Hematopoietic multipotent progenitor cell treated with erythropoietin and hydrocortisone succinate and interleukin-3 and kit ligand, for 4 days (in vitro differentiated cells): ENCODE data around the gene DCAF15.

Source experiments
- DNase-seq: peaks from one replicate; pipeline ENCODE4 v3.0.0-alpha.2; 2015

The DCAF15 gene

DNA sequence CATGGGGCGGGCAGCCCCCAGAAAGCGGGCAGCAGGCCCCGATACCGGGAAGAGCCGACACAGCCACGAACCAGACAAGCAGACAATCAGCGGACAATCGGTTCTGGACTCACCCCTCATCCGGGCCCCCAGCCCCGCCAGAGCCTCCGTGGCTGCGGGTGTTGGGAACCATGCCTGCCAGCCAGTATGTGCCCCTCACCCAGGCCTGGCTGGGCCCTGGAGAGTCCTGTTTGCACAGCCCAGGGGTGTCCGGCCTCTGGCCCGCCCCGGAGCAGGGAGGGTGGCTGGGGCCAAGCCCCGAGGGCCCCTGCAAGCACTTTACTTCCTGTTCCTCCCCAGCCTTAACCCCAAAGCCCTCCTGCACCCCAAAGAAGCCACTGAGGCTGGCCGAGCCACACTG is 21.9 kb upstream of the DCAF15 start:
- no peak for DNase-seq

DNA sequence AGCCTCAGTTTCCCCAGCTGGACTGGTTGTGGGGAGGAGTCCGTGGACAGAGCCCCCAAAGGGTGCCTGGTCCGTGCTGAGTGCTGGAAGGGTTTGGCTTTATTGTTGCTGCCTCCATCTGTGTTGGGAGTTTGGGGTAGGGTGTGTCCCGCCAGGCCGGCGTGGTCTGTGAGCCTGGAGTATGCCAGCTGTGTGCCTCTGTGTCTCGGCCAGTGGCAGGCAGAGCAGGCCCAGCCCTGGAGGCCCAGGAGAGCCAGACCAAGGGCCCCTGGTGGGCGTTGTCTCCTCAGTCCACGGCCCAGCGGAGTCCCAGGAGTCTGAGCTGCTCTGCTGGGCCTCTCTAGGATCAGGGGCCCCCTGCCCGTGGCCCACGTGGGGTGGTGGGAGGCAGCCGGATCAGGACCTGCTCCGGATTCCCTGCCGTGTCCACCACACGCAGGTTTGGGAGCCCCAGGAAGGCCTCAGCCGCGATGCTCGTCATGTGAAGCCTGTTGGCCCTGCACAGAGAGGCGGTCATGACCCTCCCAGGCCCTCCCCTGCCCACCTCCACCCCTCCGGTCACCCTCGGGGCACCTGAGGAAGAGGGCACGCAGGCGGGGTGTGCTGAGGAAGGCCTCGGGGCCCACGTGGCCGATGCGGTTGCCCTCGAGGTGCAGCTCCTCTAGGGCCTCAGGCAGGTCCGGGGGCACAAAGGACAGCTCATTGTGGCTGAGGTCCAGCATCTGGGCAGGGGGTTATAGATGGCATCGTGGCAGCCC is 20.7 kb upstream of the DCAF15 start:
- no peak for DNase-seq

DNA sequence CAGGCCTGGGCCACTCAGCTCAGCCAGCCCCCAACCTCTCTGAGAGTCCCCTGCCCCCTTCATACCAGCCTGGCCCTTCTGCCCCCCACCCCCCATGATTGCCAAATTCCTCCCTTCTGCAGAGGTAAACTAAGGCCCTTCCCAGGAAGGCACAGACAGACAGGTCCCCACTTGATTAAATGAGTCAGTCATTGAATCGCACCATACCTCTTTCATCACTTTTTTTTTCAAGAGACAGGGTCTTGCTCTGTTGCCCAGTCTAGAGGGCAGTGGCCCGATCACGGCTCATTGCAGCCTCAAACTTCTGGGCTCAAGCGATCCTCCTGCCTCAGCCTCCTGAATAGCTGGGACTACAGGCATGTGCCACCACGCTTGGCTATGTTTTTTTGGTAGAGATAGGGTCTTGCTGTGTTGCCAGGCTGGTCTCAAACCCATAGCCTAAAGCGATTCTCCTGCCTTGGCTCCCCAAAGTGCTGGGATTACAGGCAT is 20.1 kb upstream of the DCAF15 start:
- no peak for DNase-seq

DNA sequence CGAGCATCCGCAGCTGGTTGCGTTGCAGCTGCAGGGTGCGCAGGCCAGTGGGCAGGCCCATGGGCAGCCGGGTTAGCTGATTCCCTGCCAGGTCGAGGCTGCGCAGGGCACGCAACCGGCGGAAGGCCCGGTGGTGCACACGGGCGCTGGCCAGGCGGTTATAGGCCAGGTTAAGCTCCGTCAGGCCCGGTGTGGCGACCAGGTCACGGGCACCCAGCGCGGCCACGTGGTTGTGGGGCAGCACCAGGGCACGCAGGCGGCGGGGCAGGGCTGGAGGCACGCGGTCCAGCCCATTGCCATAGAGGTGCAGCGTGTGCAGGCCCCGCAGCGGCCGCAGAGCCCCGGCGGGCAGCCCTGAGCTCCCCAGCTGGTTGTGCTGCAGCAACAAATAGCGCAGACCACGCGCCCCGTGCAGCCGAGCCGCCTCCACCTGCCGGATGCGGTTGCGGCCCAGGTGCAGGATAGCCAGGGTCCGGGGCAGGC is 19.4 kb upstream of the DCAF15 start:
- no peak for DNase-seq

DNA sequence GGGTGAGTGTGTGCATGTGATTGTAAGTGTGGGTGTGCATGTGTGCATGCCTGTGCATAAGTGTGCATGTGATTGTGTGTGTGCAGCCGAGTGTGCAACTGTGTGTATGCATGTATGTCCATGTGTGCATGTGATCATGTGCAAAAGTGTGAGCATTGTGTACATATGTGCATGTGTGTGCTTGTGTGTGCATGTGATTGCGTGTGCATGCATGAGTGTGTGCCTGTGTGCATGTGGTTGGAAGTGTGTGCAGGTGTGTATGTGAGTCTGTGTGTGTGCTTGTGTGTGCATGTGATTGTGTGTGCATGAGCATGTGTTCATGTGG is 17.6 kb upstream of the DCAF15 start:
- DNase-seq: no peak

DNA sequence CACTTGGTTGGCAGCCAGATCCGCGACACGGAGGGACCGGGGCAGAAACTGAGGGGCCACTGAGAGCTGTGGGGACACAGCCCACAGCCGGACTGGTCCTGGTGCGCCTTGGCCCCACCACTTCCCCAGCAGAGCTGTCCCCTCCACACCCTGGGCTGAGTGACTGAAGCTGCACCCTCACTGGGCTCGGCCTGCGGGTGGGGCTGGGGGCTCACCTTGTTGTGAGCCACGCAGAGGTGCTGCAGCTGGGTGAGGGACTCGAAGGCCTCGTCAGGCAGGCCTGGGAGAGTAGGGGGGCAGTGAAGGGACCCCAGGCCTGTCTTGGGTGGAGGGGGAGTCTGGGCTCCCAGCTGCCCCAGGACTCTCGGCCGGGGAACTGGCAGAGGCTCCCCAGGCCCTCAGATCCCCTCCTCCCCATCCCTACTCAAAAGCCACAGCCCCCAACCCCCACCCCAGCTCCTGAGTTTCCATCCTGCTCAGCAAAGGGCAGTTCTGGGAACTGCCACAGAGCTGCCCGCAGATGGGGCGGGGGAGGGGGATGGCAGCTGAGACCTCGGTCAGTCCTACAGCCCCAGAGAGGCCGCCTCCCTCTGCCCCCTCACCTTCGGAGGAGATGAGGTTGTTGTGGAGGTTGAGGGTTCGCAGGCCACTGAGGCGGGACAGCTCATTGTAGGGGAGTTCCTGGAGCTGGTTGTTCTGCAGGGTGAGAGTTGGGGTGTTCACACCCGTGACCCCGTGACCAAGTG is 16.4 kb upstream of the DCAF15 start:
- DNase-seq: peak; percentile 48

DNA sequence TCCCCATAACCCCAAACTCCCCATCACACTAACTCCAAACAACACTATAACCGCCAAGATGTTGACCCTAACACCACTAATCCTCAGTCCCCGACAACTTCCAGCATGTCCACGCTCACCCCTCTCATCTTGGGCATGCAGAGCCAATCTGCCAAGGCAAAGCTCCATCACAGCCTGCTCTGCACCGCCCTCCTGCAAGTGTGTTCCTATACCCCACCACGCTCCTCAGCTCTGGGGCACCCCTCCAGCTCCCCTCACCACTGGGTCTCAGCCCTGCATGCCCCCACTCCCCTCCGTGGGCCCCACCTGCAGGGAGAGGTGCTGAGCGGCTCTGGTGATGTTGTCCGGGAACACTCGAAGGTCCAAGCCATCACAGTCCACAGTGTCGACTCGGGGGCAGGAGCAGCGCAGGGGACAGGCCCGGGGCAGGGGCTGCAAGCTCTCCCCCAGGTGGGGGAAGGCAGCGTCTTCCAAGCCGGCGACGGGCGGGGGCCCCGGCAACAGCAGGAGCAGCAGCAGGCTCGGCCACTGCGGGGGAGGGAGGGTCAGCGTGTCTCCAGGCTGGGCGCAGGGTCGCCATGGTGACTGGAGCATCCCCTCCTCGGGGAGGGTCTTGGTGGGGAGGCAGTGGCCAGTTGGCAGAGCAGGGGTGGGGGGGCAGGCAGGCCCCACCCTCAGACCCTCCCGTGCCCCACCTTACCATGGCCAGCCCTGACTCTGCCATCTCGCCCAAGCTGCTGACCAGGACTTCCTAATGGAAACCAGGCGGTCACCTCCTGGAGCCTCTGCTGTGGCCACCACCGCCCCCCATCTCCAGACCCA is 14.6 kb upstream of the DCAF15 start:
- DNase-seq: no peak

DNA sequence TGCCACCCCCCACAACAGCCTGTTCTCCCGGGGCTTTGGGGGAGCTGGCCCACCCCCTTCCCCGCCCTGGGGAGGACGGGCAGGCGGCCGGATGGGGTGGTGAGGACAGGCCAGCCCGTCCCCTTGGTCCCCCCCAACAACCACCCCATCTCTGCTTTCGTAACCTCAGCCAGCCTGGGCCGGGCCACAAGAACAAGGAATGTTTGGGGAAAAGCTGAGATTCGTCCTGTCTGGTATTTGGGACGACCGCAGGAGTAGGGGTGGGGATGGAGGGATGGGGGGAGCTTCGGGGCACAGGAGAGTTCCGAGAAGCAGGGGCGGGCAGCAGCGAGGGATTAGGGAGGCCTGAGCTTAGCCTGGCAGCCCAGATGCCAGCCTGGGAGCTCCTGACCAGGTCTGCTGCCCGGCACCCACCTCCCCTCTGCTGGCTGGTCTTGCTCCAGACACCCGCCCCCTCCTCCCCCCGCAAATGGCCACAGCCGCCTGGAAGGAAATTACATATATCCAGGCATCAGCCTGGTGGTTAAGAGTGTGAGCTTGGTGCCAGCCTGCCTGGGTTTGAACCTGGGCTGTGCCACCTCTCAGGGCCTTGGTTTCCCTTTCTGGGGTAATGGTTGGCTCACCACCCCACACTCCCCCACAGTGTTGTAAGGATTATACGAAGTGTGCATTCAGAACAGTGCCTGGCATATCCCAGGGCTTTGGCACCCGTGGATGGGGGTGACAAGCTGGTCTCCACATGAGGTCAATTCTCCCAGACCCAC is 13.8 kb upstream of the DCAF15 start, which contains the start of gene PODNL1:
Gene PODNL1 (minus strand): TSS at position 117 of the 764 bp plus-strand sequence. CDS start 236 bp downstream, outside the sequence.
- no peak for DNase-seq

DNA sequence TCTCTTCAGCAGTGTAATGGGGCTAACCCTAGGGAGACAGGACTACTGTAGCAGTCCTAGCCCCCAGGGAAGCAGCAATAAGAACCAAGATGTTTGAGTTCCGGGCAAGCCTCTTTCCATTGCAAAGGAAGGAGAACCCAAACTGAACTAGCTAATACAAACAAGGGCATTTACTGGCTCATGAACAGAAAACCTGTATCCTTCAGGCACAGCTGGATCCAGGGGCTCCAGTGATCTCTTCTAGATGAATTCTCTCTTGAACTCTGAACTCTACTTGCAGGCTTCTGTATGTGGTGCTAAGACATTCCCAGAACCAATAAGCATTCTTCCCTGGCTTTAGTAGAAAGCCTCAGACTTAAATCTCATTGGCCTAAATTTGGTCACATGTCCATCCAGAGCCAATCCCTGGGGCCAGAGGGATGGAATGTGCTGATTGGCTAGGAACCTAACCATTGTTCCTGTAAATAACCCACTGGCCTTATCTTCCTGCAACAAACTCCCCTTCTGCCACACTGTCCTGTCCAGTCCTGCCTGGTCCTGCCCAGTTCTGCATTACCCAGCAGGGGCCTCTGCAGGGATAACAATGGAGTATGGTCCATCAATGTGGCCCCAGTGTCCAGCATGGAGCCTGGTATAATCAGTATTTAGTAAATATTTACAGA is 10.2 kb upstream of the DCAF15 start:
- peak; percentile 49 for DNase-seq

DNA sequence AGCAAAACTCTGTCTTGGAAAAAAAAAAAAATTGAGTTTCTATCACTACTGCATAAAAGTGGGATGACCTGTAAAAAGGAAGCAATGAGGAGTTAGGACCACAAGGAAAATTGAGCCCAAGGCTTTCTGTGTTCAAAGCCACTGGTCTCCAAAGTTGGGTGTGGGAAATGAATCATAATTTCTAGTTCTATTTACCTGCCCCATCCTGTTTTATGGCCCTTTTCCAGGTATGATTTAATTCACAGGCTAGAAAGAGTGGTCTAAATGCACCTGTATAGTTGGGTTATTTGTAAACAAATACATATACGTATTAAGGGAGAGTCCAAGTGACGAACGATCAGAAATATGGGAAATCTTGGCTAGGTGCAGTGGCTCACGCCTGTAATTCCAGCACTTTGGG is 5.9 kb upstream of the DCAF15 start:
- DNase-seq: no peak

DNA sequence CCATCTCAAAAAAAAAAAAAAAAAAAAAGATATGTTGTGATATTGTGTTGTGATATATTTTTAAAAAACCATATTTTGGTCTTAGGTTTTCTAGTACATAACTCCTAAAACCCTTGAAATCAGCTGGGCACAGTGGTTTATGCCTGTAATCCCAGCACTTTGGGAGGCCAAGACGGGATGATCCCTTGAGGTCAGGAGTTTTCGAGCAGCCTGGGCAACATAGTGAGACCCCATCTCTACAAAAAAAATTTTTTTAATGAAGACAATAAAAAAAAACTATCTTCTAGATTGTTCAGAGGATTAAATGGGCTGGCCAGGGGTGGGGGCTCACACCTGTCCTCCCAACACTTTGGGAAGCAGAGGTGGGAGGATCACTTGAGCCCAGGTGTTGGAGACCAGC is 1.3 kb upstream of the DCAF15 start:
- no peak for DNase-seq

DNA sequence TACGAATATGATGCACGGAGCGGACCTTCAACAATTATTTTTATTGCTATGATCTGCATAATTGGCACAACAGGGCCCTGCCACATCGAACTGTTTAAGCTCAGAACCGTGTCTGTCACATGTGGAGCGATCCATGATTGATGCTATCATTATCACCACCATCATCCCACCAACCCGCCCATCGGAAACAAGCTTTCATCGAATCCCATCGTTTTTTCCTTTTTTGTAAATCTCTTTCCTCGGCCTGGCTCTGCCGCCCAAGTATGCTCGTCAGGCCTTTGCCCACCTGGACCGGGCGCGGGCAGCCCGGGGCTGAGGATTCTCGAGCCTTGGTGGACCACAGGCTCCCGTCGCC is 533 bp upstream of the DCAF15 start:
- DNase-seq: no peak

DNA sequence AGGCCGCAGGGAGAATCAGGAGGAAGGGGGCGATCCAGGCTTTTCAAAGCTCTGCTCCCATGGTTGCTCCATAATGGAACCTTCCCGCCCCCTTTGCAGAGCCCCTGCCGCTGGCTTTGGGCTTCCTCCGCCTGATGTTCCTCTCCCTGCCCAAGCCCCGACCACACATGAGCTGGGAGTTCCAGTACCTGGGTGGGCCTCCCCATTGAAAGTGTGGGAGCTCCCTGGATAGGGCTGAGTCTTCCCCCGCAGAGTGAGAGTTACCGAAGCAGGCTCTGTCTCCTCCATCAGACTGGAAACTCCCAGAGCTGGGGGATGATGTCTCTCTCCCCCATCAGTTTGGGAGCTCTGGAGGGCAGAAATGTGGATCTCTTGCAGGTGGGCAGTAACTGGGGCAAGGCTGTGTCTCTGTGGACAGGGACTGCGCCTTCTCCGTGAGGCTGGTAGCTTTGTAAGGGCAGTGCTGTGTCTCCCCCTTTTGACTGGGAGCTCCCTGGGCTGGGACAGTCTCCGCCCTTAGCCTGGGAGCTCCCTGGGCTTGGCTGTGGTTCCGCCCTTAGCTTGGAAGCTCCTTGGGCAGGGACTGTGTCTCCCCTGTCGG is 722 bp downstream of the DCAF15 start:
- peak; percentile 73 for DNase-seq

DNA sequence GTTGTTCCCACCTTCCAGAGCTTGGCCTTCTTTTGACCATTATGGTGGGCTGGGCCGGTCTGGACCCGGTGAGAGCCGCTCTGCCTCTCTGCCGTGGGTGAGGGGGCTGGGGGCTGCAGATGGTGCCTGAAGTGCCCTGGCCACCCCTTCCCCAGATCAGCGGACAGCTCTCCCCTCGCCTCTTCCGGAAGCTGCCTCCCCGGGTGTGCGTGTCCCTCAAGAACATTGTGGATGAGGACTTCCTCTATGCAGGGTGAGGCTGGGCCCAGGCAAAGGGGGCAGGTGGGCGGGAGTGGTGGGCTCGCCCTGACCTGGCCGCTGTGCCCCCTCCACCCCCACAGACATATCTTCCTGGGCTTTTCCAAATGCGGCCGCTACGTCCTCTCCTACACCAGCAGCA is 1.9 kb downstream of the DCAF15 start:
- no peak for DNase-seq

DNA sequence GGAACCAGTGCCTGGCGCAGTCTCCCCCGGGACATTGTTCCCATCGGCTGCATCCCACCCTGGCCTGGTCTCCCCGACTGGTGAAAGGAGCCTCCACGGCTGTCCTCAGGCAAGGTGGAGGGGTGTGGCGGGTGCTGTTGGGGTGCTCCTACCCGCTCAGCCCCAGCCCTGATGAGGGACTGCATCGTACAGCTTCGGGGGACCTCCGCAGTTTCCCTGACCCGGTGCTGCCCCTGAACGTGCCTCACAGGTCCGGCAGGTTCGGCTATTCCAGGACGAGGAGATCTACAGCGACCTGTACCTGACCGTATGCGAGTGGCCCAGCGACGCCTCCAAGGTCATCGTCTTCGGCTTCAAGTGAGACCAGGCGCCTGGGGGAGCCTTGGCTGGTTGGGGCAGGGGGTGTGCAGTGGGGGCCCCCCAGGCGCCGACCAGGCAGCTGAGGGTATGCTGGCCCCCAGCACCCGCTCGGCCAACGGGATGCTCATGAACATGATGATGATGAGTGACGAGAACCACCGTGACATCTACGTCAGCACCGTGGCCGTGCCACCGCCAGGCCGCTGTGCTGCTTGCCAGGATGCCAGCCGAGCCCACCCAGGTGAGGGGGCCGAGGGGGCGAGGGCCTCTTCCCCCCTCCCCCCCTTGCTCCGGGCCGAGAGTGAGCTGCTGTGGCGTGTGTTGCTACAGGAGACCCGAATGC is 3.5 kb downstream of the DCAF15 start:
- DNase-seq: no peak

DNA sequence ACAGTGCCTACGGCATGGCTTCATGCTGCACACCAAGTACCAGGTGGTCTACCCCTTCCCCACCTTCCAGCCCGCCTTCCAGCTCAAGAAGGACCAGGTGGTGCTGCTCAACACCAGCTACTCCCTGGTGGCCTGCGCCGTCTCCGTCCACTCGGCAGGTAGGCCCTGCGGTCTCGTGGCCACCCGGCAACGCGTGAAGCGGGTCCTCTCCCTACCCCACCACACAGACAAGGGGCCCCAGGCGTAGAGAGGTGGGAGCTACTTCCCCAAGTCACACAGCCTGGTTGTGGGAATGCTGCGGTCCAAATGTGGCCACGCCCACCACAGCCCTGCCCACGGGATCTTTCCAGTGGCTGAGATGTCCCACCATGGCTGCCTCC is 4.0 kb downstream of the DCAF15 start:
- DNase-seq: no peak

DNA sequence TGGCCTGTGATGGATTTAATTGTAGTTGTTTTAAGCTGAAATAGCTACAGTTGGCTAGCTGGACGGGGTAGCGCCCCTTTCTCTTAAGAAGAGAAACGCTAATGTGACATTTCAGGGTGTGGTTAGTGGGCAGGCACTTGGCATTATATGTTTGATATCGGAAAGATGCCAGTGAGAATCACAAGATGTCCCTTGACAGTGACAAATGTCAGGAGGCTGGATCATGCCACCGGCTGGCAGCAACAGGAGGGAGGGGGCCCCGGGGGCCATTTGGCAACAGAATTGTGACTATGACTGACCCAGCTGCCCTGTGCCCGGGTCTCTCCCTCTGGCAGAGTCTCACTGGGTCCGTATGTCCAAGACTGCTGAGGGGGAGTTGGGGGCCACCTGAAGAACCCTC is 4.7 kb downstream of the DCAF15 start:
- DNase-seq: peak; percentile 58

DNA sequence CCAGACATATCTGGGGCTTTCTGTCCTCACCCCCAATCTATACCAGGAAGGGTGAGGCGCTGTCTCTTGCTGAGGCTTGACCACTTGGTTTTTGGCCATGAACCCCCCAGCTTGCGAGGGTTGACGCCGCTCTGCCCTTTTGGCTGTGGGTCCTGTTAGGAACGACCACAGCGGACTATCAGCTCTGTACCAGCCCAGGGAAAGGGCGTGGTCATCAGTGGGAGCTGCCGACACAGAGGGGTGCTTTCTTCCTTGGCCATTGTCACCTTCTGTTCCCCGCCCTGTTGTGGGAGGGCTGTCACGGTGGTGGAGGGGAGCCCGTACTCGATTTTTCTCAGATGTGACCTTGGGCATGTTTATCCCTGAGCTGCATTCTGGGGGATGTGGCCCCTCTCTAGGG is 5.7 kb downstream of the DCAF15 start:
- peak; percentile 88 for DNase-seq

DNA sequence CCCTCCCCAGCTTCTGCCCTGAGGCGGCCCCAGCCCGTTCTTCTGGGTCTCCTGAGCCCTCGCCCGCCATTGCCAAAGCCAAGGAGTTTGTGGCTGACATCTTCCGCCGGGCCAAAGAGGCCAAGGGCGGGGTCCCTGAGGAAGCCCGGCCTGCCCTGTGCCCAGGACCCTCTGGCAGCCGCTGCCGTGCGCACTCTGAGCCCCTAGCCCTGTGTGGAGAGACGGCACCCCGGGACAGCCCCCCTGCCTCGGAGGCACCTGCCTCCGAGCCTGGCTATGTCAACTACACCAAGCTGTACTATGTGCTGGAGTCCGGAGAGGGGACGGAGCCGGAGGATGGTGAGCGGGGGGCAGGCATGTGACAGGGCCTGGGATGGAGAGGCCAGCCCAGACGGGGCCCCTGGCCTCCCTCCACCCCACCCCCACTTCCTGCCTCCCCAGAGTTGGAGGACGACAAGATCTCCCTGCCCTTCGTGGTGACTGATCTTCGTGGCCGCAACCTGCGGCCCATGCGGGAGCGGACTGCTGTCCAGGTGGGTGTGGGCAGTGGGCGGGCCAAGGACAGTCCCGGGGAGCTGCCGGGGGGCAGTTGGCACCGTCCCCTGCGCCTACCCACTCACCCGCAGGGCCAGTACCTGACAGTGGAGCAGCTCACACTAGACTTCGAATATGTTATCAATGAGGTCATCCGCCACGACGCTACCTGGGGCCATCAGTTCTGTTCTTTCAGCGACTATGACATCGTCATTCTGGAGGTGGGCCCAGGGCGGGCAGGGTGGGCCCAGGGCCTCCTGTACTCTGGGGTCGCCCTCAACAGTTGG is 7.0 kb downstream of the DCAF15 start:
- DNase-seq: no peak
